Thoracic aorta (tissue), 2 donors: ENCODE measurements around the gene ZNF397. TPM values are rescaled to one million over a fixed set of nuclear protein-coding genes. Genes with fewer than 3 reads are reported as not detected.

Experiments used
- ATAC-seq: fragments of 150-250 bp; one replicate; pipeline ENCODE4 v1.8.0; 2017; ENCODE audit warnings: low read depth; ENCODE audit not compliant: insufficient number of reproducible peaks, low FRiP score
- DNase-seq: peaks from one replicate; pipeline ENCODE4 v3.0.0-alpha.2; 2020; ENCODE audit warnings: low spot score
- H3K27ac ChIP-seq, 2 donors: fragments of 200-600 bp; sonication (generic); 1 replicate in 1 of 2; 2 replicates in 1 of 2; pipeline ENCODE4 v1.5.1; 2016; ENCODE audit warnings: mild to moderate bottlenecking in 2 of 2, moderate library complexity in 2 of 2
- H3K27me3 ChIP-seq: fragments of 200-600 bp; sonication (generic); replicated peaks from 2 replicates; pipeline ENCODE4 v1.6.0; 2016; ENCODE audit warnings: mild to moderate bottlenecking; ENCODE audit not compliant: insufficient read depth
- H3K36me3 ChIP-seq: fragments of 200-600 bp; sonication (generic); one replicate; pipeline ENCODE4 v1.5.1; 2016
- H3K4me1 ChIP-seq, 2 donors: fragments of 200-600 bp; sonication (generic); 1 replicate in 1 of 2; 2 replicates in 1 of 2; pipeline versions ENCODE4 v1.5.1 to v1.6.0; 2016; ENCODE audit warnings: low read depth in 2 of 2, mild to moderate bottlenecking in 1 of 2; ENCODE audit not compliant: control insufficient read depth in 1 of 2
- H3K4me3 ChIP-seq: fragments of 200-600 bp; sonication (generic); 2 replicates; pipeline ENCODE4 v1.5.1; 2016; ENCODE audit warnings: mild to moderate bottlenecking
- H3K9me3 ChIP-seq: fragments of 200-600 bp; sonication (generic); 2 replicates; pipeline ENCODE4 v1.5.1; 2016
- total RNA-seq, 2 donors: library from RNA; depleted of rRNA; stranded (reverse); fragments of >200 nt; gene quantifications; one replicate each; pipeline versions ENCODE4 v1.1.0 to v1.2.3, GENCODE V29; 2016
- TF ChIP-seq, protein P1 (sequence below): fragments of 200-600 bp; sonication (generic); IDR thresholded peaks from one replicate; pipeline ENCODE4 v1.5.1; 2019; ENCODE audit warnings: antibody characterized with exemption

The ZNF397 gene
- total RNA-seq, 2 donors from 2014 or later = 16.2 to 45.8 TPM

DNA sequence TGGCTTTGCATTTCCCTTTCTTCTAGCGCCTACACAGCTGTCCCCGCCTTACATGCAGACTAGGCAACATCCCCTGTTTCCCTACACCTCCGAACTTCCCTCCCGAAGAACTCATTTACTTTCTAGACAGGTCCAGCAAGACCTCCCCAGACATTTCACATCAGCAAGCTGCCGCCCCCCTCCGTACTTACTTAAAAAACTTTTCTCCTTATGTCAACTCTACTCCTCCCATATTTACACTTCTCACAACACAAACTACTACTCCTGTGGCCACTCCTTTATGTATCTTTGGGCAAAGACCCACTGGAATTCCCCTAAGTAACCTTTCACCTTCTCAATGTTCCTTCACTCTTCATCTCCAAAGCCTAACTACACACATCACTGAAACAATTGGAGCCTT is 20.4 kb upstream of the ZNF397 start:
- Histone ChIP-seq H3K4me3 (no peak overlapping the region), H3K27me3 (no peaks in the 10 kb centered on the region), H3K27ac (no peak overlapping the region), H3K36me3 (no peaks in the 10 kb centered on the region), H3K4me1 (no peaks in the 10 kb centered on the region), H3K9me3 (no peaks in the 10 kb centered on the region)
- TF ChIP-seq, protein P1, sequence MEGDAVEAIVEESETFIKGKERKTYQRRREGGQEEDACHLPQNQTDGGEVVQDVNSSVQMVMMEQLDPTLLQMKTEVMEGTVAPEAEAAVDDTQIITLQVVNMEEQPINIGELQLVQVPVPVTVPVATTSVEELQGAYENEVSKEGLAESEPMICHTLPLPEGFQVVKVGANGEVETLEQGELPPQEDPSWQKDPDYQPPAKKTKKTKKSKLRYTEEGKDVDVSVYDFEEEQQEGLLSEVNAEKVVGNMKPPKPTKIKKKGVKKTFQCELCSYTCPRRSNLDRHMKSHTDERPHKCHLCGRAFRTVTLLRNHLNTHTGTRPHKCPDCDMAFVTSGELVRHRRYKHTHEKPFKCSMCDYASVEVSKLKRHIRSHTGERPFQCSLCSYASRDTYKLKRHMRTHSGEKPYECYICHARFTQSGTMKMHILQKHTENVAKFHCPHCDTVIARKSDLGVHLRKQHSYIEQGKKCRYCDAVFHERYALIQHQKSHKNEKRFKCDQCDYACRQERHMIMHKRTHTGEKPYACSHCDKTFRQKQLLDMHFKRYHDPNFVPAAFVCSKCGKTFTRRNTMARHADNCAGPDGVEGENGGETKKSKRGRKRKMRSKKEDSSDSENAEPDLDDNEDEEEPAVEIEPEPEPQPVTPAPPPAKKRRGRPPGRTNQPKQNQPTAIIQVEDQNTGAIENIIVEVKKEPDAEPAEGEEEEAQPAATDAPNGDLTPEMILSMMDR = no peak
- ATAC-seq (no peak), DNase-seq (no peak)

DNA sequence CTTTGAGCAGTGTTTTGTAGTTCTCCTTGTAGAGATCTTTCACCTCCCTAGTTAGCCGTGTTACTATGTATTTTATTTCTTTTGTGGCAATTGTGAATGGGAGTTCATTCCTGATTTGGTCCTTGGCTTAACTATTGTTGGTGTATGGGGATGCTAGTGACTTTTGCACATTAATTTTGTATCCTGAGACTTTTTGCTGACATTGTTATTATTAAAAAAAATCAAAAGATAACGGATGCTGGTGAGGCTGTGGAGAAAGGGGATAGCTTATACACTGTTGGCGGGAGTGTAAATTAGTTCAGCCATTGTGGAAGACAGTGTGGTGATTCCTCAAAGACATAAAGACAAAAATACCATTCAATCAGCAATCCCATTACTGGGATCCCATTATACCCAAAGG is 17.0 kb upstream of the ZNF397 start:
- no peak for ATAC-seq
- TF ChIP-seq, protein P1 = no peak

DNA sequence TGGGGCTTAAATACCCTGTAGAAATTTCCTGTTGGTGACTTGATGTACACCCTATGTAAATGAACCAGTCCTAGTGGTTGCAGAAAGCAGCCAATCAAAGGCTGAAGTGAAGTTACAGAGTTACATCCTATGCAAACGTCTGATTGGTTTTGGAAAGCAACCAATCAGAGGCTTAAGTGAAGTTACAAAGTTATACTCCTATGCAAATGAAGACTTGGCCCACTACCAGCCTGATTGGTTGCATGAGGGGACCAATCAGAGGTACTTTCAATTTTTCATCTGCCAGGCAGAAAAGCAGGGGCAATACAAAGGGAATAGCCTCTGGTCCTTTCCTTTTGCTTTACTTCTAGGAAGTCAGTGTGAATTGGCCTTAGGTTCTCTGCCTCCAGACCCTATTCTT is 13.6 kb upstream of the ZNF397 start:
- no peak for DNase-seq
- Histone ChIP-seq H3K4me1 (no peaks in the 10 kb centered on the region), H3K27me3 (no peaks in the 10 kb centered on the region), H3K27ac (no peak overlapping the region), H3K9me3 (no peaks in the 10 kb centered on the region), H3K4me3 (no peak overlapping the region), H3K36me3 (no peaks in the 10 kb centered on the region)
- TF ChIP-seq, protein P1 = no peak
- ATAC-seq = no peak

More for the DNA sequence above, 17.0 kb upstream of the ZNF397 start:
- Histone ChIP-seq H3K36me3 (no peaks in the 10 kb centered on the region), H3K27me3 (no peaks in the 10 kb centered on the region), H3K4me1 (no peaks in the 10 kb centered on the region), H3K9me3 (no peaks in the 10 kb centered on the region), H3K27ac (no peak overlapping the region), H3K4me3 (no peak overlapping the region)
- no peak for DNase-seq

DNA sequence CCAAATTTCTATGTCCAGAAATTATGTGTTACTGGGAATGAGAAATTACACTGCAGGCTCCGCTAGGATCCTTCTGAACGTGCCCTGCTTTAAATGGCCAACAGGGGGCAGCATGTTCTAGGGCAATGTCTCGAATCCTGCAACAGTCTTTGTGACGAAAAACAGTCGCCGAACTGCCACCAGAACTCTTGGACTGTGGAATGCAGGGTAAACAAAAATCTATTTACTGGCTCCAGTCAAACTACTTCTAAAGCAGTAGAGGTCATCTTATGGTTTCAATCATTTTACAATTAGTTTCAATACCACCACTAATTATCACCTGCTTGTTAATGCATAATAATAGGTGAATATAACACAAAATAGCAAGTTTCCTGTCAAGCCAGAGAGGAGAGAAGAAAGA is 9.8 kb upstream of the ZNF397 start:
- DNase-seq (peak; percentile 33), ATAC-seq (peak; percentile 95)
- H3K27ac ChIP-seq = no peak overlapping the region
- H3K36me3 ChIP-seq = no peaks in the 10 kb centered on the region
- H3K27me3 ChIP-seq = no peaks in the 10 kb centered on the region
- TF ChIP-seq, protein P1 = peak; percentile 87
- H3K4me1 ChIP-seq = no peaks in the 10 kb centered on the region
- no peaks in the 10 kb centered on the region for H3K9me3 ChIP-seq
- H3K4me3 ChIP-seq = peak overlapping the region; percentile 54

DNA sequence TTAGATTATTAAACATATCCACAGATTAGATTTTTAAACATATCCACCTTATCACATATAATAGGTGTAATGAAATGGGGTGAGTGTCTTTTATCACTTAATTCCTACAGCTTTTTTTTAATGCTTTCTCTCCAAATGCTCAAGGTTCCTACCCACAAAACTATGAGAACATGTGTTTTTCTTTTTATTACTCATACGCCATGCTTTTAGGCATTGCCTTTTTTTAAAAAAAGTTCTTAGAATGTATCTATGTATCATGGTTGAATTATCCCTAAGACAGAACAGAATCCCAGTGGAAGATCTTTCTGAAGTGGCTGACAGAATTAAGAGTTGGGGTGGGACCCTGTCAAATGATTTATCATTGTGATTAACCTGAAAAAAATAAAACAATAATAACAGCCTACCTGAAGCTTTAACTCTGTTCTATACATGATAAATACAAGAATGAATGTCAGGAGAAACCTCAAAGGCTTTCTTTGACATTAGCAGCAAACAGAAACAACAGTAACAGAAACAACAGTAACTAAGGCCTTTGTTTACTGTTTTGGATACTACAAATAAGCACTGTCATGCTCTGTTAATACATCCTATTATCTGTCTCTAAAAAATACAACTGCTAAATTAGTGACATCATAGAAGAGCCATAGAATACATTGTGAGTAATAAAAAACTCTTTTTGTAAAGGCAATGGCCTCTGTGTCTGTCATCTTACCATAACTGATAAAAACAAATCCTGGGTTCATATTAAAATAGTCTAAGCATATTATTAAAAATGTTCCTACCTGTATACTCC is 4.1 kb upstream of the ZNF397 start:
- H3K27me3 ChIP-seq = no peaks in the 10 kb centered on the region
- H3K27ac ChIP-seq = no peak overlapping the region
- ATAC-seq (no peak), DNase-seq (no peak)
- H3K4me1 ChIP-seq = peaks cover under 1% of the 10 kb centered on the region in 2 donors
- no peaks in the 10 kb centered on the region for H3K9me3 ChIP-seq
- TF ChIP-seq, protein P1 = no peak
- no peaks in the 10 kb centered on the region for H3K36me3 ChIP-seq
- no peak overlapping the region for H3K4me3 ChIP-seq
